ENCODE data around the gene DDRGK1. TPM values are rescaled to one million over a fixed set of nuclear protein-coding genes. Genes with fewer than 3 reads are reported as not detected.

Gene DDRGK1
- total and polyA plus RNA-seq, 2 of the 8 experiments (the other 6 are each of a cell fraction or from before 2014, with no cell fraction given) = 29.4 to 42.0 TPM

- TF ChIP-seq USF2 (IDR thresholded peaks at IDR 0.05; ENCODE audit: low read length) (no peak), GTF2F1 (IDR thresholded peaks at IDR 0.05; ENCODE audit: borderline replicate concordance, low read depth, low read length) (no peak)
Measured at GRCh38 chr20:3166338-3166912, 38.1 kb downstream of the DDRGK1 start (continued).
